ENCODE measurements around the gene MAST4. TPM values are rescaled to one million over a fixed set of nuclear protein-coding genes. Genes with fewer than 3 reads are reported as not detected.
"Not testable (repeated sequence)": the region's sequence is repeated elsewhere in the genome, so short reads cannot be mapped to it uniquely, and the experiment has no call there.

The MAST4 gene
- total RNA-seq, 1 donor from 2014 or later, result 0.99 TPM

DNA sequence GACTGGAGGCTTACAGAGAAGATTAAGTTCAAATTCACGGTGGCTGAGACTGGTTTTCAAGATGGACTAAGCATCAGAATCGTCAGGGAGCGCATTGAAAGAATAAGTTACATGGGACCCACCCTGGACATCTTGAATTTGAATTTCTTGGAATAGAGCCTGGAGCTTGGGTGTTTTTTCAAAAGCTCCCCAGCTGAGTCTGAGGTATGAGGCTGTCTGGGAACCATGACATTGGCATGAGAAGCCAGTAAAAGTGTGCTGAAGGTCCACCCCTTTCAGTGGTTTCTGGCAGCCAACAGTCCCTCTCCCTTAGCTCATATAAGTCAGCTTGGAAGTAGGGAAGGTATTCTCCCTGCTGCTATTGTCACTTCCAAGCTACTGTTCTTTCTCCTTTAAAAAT lies 97.8 kb downstream of the MAST4 start:
- TF ChIP-seq EZH2phosphoT487 (IDR thresholded peaks at IDR 0.05), result no peak
- TF ChIP-seq, protein P1, sequence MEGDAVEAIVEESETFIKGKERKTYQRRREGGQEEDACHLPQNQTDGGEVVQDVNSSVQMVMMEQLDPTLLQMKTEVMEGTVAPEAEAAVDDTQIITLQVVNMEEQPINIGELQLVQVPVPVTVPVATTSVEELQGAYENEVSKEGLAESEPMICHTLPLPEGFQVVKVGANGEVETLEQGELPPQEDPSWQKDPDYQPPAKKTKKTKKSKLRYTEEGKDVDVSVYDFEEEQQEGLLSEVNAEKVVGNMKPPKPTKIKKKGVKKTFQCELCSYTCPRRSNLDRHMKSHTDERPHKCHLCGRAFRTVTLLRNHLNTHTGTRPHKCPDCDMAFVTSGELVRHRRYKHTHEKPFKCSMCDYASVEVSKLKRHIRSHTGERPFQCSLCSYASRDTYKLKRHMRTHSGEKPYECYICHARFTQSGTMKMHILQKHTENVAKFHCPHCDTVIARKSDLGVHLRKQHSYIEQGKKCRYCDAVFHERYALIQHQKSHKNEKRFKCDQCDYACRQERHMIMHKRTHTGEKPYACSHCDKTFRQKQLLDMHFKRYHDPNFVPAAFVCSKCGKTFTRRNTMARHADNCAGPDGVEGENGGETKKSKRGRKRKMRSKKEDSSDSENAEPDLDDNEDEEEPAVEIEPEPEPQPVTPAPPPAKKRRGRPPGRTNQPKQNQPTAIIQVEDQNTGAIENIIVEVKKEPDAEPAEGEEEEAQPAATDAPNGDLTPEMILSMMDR (IDR thresholded peaks at IDR 0.05), result no peak
- TF ChIP-seq EZH2 (IDR thresholded peaks at IDR 0.05), result no peak
- Mint-ChIP-seq H3K9me3 (peaks cover 12% of the 10 kb centered on the region), H3K27me3 (ENCODE audit: insufficient read depth, low read depth) (peaks cover 2% of the 10 kb centered on the region), H3K4me3 (no peak overlapping the region), H3K4me1 (peaks cover 3% of the 10 kb centered on the region), H3K36me3 (no peaks in the 10 kb centered on the region), H3K27ac (no peak overlapping the region)
- H3F3A ChIP-seq (ENCODE audit: low read depth), result no peaks in the 10 kb centered on the region
- no peaks in the 10 kb centered on the region for H3K4me1 ChIP-seq
- H3K27me3 ChIP-seq, result peaks cover 24% of the 10 kb centered on the region
- no peak overlapping the region for H3K9ac ChIP-seq
- no peak overlapping the region for H3K4me3 ChIP-seq
- H2AFZ ChIP-seq (replicated peaks), result no peak overlapping the region
- H3K36me3 ChIP-seq, result no peaks in the 10 kb centered on the region
- no peak overlapping the region for H3K27ac ChIP-seq
- H3K79me2 ChIP-seq (ENCODE audit: low read depth), result no peaks in the 10 kb centered on the region
- no peaks in the 10 kb centered on the region for H3K9me3 ChIP-seq (ENCODE audit: low read depth)
- no peak for DNase-seq (ENCODE audit: low spot score)
- H4K20me1 ChIP-seq (ENCODE audit: low read depth), result no peaks in the 10 kb centered on the region
- H3K4me2 ChIP-seq, result no peak overlapping the region

DNA sequence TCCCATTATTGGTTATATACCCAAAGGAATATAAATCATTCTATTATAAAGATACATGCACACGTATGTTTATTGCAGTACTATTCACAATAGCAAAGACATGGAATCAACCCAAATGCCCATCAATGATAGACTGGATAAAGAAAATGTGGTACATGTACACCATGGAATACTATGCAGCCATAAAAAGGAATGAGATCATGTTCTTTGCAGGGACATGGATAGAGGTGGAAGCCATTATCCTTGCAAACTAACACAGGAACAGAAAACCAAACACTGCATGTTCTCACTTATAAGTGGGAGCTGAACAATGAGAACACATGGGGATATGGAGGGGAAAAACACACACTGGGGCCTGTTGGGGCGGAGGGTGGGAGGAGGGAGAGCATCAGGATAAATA lies 99.6 kb downstream of the MAST4 start:
- not testable (repeated sequence) for DNase-seq (ENCODE audit: low spot score); H3K4me1 Mint-ChIP-seq; H3K9ac ChIP-seq; H3K27ac ChIP-seq; H3F3A ChIP-seq (ENCODE audit: low read depth); H2AFZ ChIP-seq (replicated peaks); H3K4me2 ChIP-seq; H3K9me3 ChIP-seq (ENCODE audit: low read depth); H3K4me3 ChIP-seq; H3K79me2 ChIP-seq (ENCODE audit: low read depth); H3K27me3 Mint-ChIP-seq (ENCODE audit: insufficient read depth, low read depth); H4K20me1 ChIP-seq (ENCODE audit: low read depth); H3K36me3 Mint-ChIP-seq; H3K4me3 Mint-ChIP-seq; H3K36me3 ChIP-seq; H3K4me1 ChIP-seq; H3K27ac Mint-ChIP-seq
- peaks cover 12% of the 10 kb centered on the region for H3K9me3 Mint-ChIP-seq
- H3K27me3 ChIP-seq, result peaks cover 30% of the 10 kb centered on the region

- H3K9ac ChIP-seq, result no peak overlapping the region
- no peaks in the 10 kb centered on the region for H3K9me3 ChIP-seq (ENCODE audit: low read depth)
- H3K79me2 ChIP-seq (ENCODE audit: low read depth), result no peaks in the 10 kb centered on the region
- Mint-ChIP-seq H3K27ac (no peak overlapping the region), H3K27me3 (ENCODE audit: insufficient read depth, low read depth) (peaks cover 5% of the 10 kb centered on the region), H3K36me3 (no peaks in the 10 kb centered on the region), H3K4me3 (no peak overlapping the region), H3K9me3 (peaks cover 12% of the 10 kb centered on the region), H3K4me1 (no peaks in the 10 kb centered on the region)
- H3K4me2 ChIP-seq, result no peak overlapping the region
- TF ChIP-seq EZH2phosphoT487 (IDR thresholded peaks at IDR 0.05) (no peak), EZH2 (IDR thresholded peaks at IDR 0.05) (no peak)
- TF ChIP-seq, protein P1 (IDR thresholded peaks at IDR 0.05), result no peak
- H3K36me3 ChIP-seq, result no peaks in the 10 kb centered on the region
- H2AFZ ChIP-seq (replicated peaks), result no peak overlapping the region
- DNase-seq (ENCODE audit: low spot score), result no peak
- no peak overlapping the region for H3K4me3 ChIP-seq
- H3F3A ChIP-seq (ENCODE audit: low read depth), result no peaks in the 10 kb centered on the region
- H3K27ac ChIP-seq, result no peak overlapping the region
- H4K20me1 ChIP-seq (ENCODE audit: low read depth), result no peaks in the 10 kb centered on the region
- H3K27me3 ChIP-seq, result peaks cover 48% of the 10 kb centered on the region
- no peaks in the 10 kb centered on the region for H3K4me1 ChIP-seq
Measured at GRCh38 chr5:66697796-66698564, 101.8 kb downstream of the MAST4 start.

DNA sequence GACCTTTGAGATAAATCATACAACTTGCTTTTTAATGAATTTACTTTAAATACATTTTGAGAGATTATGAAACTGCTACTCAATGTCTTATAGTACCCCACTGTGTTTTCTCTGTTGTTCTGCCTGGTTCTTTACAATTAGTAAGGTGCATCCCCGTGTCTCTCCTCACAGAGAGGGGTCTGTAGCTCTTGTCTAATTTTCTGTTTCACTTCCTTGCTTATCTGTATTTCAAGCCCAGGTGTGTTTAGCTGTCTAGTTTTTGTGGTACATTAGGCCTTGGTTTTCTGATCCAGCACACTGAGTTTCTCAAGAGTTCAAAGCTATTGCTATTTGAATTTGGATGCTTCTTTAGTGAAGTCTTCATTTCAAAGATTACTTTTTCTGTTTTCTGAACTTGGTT lies 105.1 kb downstream of the MAST4 start:
- H3K4me2 ChIP-seq, result no peak overlapping the region
- no peaks in the 10 kb centered on the region for H3K9me3 ChIP-seq (ENCODE audit: low read depth)
- H3K27me3 ChIP-seq, result peaks cover 79% of the 10 kb centered on the region
- Mint-ChIP-seq H3K9me3 (peaks cover 3% of the 10 kb centered on the region), H3K27me3 (ENCODE audit: insufficient read depth, low read depth) (peaks cover 5% of the 10 kb centered on the region), H3K4me1 (peaks cover 7% of the 10 kb centered on the region), H3K27ac (no peak overlapping the region), H3K4me3 (no peak overlapping the region), H3K36me3 (no peaks in the 10 kb centered on the region)
- no peak overlapping the region for H2AFZ ChIP-seq (replicated peaks)
- no peaks in the 10 kb centered on the region for H4K20me1 ChIP-seq (ENCODE audit: low read depth)
- no peaks in the 10 kb centered on the region for H3K36me3 ChIP-seq
- H3K9ac ChIP-seq, result no peak overlapping the region
- peaks cover 14% of the 10 kb centered on the region for H3K4me1 ChIP-seq
- no peak overlapping the region for H3K4me3 ChIP-seq
- TF ChIP-seq EZH2 (IDR thresholded peaks at IDR 0.05), result no peak
- TF ChIP-seq, protein P1 (IDR thresholded peaks at IDR 0.05), result no peak
- TF ChIP-seq EZH2phosphoT487 (IDR thresholded peaks at IDR 0.05), result no peak
- peaks cover 5% of the 10 kb centered on the region for H3F3A ChIP-seq (ENCODE audit: low read depth)
- no peaks in the 10 kb centered on the region for H3K79me2 ChIP-seq (ENCODE audit: low read depth)
- H3K27ac ChIP-seq, result no peak overlapping the region
- no peak for DNase-seq (ENCODE audit: low spot score)

Measured in neural progenitor cell (in vitro differentiated cells).